ENCODE data around the gene PPM1M. TPM values are rescaled to one million over a fixed set of nuclear protein-coding genes. Genes with fewer than 3 reads are reported as not detected.
"Not testable (repeated sequence)": the region's sequence is repeated elsewhere in the genome, so short reads cannot be mapped to it uniquely, and the experiment has no call there.

PPM1M gene
- total RNA-seq, 2 experiments from 2014 or later = 69.7 to 74.9 TPM

GRCh38 chr3:52281981-52282801 is 36.6 kb downstream of the PPM1M start:
- no peaks in the 10 kb centered on the region for H3K9me3 Mint-ChIP-seq
- peaks cover 4% of the 10 kb centered on the region for H3K27me3 Mint-ChIP-seq

GRCh38 chr3:52283306-52283705 is 37.7 kb downstream of the PPM1M start:
- Mint-ChIP-seq H3K9me3 (no peaks in the 10 kb centered on the region), H3K27me3 (peaks cover 4% of the 10 kb centered on the region), H3K4me1 (peaks cover 55% of the 10 kb centered on the region), H3K4me3 (no peak overlapping the region), H3K36me3 (peaks cover 36% of the 10 kb centered on the region), H3K27ac (peak overlapping the region; percentile 72)
- DNase-seq = no peak

More at GRCh38 chr3:52281981-52282801, 36.6 kb downstream of the PPM1M start:
- Mint-ChIP-seq H3K27ac (peak overlapping the region; percentile 86), H3K36me3 (peaks cover 41% of the 10 kb centered on the region), H3K4me1 (peaks cover 55% of the 10 kb centered on the region), H3K4me3 (peak overlapping the region; percentile 48)
- no peak for DNase-seq

- not testable (repeated sequence) for H3K9me3 Mint-ChIP-seq, H3K27me3 Mint-ChIP-seq, H3K4me3 Mint-ChIP-seq, DNase-seq
- H3K36me3 Mint-ChIP-seq = peaks cover 29% of the 10 kb centered on the region
- peak overlapping the region; percentile 69 for H3K27ac Mint-ChIP-seq
- peaks cover 58% of the 10 kb centered on the region for H3K4me1 Mint-ChIP-seq
Measured at GRCh38 chr3:52284051-52284450, 38.5 kb downstream of the PPM1M start.

- Mint-ChIP-seq H3K9me3 (no peaks in the 10 kb centered on the region), H3K4me1 (peaks cover 52% of the 10 kb centered on the region), H3K27ac (peak overlapping the region; percentile 100), H3K27me3 (no peaks in the 10 kb centered on the region), H3K36me3 (peaks cover 18% of the 10 kb centered on the region), H3K4me3 (peak overlapping the region; percentile 97)
- no peak for DNase-seq
Measured at GRCh38 chr3:52286777-52287110, 41.2 kb downstream of the PPM1M start.

- Mint-ChIP-seq H3K4me3 (peak overlapping the region; percentile 97), H3K27me3 (no peaks in the 10 kb centered on the region), H3K4me1 (peaks cover 36% of the 10 kb centered on the region), H3K9me3 (no peaks in the 10 kb centered on the region), H3K36me3 (peaks cover 12% of the 10 kb centered on the region), H3K27ac (peak overlapping the region; percentile 100)
- DNase-seq = no peak
Measured at GRCh38 chr3:52288674-52289073, 43.1 kb downstream of the PPM1M start.

- Mint-ChIP-seq H3K27ac (peak overlapping the region; percentile 100), H3K36me3 (peaks cover 10% of the 10 kb centered on the region), H3K27me3 (no peaks in the 10 kb centered on the region), H3K9me3 (no peaks in the 10 kb centered on the region), H3K4me3 (no peak overlapping the region), H3K4me1 (peaks cover 31% of the 10 kb centered on the region)
- no peak for DNase-seq
Measured at GRCh38 chr3:52289338-52289746, 43.8 kb downstream of the PPM1M start.

GRCh38 chr3:52289747-52290595 is 44.4 kb downstream of the PPM1M start:
- peaks cover 31% of the 10 kb centered on the region for H3K4me1 Mint-ChIP-seq

GRCh38 chr3:52290596-52291507 is 45.3 kb downstream of the PPM1M start:
- Mint-ChIP-seq H3K36me3 (peaks cover 13% of the 10 kb centered on the region), H3K27me3 (no peaks in the 10 kb centered on the region), H3K27ac (peak overlapping the region; percentile 57), H3K4me1 (peaks cover 30% of the 10 kb centered on the region), H3K4me3 (no peak overlapping the region), H3K9me3 (no peaks in the 10 kb centered on the region)
- no peak for DNase-seq

More at GRCh38 chr3:52289747-52290595, 44.4 kb downstream of the PPM1M start:
- H3K27ac Mint-ChIP-seq = no peak overlapping the region
- no peak for DNase-seq
- no peaks in the 10 kb centered on the region for H3K9me3 Mint-ChIP-seq
- H3K4me3 Mint-ChIP-seq = no peak overlapping the region
- no peaks in the 10 kb centered on the region for H3K27me3 Mint-ChIP-seq
- peaks cover 10% of the 10 kb centered on the region for H3K36me3 Mint-ChIP-seq

GRCh38 chr3:52291508-52292181 is 46.1 kb downstream of the PPM1M start:
- Mint-ChIP-seq H3K27me3 (no peaks in the 10 kb centered on the region), H3K4me3 (no peak overlapping the region), H3K4me1 (peaks cover 27% of the 10 kb centered on the region), H3K9me3 (no peaks in the 10 kb centered on the region), H3K36me3 (peaks cover 12% of the 10 kb centered on the region), H3K27ac (peak overlapping the region; percentile 57)
- DNase-seq = peak; percentile 47

- H3K9me3 Mint-ChIP-seq = no peaks in the 10 kb centered on the region
- no peak overlapping the region for H3K4me3 Mint-ChIP-seq
- peaks cover 22% of the 10 kb centered on the region for H3K4me1 Mint-ChIP-seq
- peaks cover 7% of the 10 kb centered on the region for H3K36me3 Mint-ChIP-seq
- no peaks in the 10 kb centered on the region for H3K27me3 Mint-ChIP-seq
- no peak overlapping the region for H3K27ac Mint-ChIP-seq
- DNase-seq = no peak
Measured at GRCh38 chr3:52292247-52293065, 46.9 kb downstream of the PPM1M start.

GRCh38 chr3:52293491-52294319 is 48.1 kb downstream of the PPM1M start:
- H3K27me3 Mint-ChIP-seq = no peaks in the 10 kb centered on the region
- H3K4me1 Mint-ChIP-seq = peaks cover 24% of the 10 kb centered on the region
- peaks cover 7% of the 10 kb centered on the region for H3K36me3 Mint-ChIP-seq
- H3K9me3 Mint-ChIP-seq = no peaks in the 10 kb centered on the region
- H3K27ac Mint-ChIP-seq = no peak overlapping the region
- H3K4me3 Mint-ChIP-seq = no peak overlapping the region
- DNase-seq = no peak

GRCh38 chr3:52294320-52295150 is 49.0 kb downstream of the PPM1M start:
- H3K4me1 Mint-ChIP-seq = peaks cover 17% of the 10 kb centered on the region
- no peak overlapping the region for H3K27ac Mint-ChIP-seq
- DNase-seq = no peak
- H3K36me3 Mint-ChIP-seq = peaks cover 7% of the 10 kb centered on the region
- no peak overlapping the region for H3K4me3 Mint-ChIP-seq
- H3K9me3 Mint-ChIP-seq = no peaks in the 10 kb centered on the region
- no peaks in the 10 kb centered on the region for H3K27me3 Mint-ChIP-seq
